HG03354 (cell line): ENCODE data around the gene SLC1A4.
A peak's percentile ranks its signal among the peaks of the same experiment; 100 is the strongest.
"Not testable (repeated sequence)": the region's sequence is repeated elsewhere in the genome, so short reads cannot be mapped to it uniquely, and the experiment has no call there.

Source experiments
- ATAC-seq: cut with Tn5 transposase; IDR thresholded peaks from one replicate; pipeline ENCODE4 v1.9.1; 2021; ENCODE audit warnings: mild to moderate bottlenecking; ENCODE audit not compliant: unreplicated experiment, poor library complexity, severe bottlenecking

SLC1A4 gene

DNA sequence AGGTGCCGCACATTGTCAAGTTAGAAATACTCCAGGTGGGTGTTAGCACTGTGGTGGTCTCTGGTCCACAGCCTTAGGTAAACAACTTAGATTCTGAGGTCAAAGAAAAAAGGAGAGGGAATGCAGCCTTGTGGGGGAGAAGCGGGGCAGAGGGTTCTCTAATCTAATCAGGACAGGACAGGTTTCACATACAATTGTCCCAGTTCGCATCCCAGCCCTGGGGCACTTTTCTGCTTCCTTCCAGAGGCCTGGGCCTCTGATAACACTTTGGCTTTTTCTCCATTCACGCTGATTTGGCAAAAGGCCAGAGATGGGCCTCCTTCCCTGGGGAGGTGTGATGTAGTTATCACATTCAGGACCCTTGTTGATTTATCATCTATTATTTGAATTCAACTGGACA lies 32.5 kb downstream of the SLC1A4 start:
- ATAC-seq: no peak

DNA sequence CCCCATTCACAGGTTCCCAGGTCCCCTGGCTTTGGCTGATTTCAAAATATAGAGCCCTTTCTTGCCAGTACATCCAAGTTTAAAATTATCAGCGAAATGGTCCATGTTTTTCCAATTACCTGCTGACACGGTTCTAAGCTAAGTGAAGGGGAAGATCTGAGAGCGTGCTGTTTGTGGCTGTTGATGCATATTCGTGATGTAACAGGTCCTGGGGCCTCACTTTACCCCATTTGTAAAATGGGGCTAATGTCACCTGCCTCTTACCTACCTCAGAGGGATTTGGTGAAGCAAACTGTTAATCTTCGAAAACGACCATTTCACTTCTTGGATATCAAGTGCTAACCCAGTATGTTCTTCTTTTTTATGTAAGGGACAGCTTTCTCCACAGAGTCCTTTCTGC lies 33.0 kb downstream of the SLC1A4 start:
- ATAC-seq: no peak

DNA sequence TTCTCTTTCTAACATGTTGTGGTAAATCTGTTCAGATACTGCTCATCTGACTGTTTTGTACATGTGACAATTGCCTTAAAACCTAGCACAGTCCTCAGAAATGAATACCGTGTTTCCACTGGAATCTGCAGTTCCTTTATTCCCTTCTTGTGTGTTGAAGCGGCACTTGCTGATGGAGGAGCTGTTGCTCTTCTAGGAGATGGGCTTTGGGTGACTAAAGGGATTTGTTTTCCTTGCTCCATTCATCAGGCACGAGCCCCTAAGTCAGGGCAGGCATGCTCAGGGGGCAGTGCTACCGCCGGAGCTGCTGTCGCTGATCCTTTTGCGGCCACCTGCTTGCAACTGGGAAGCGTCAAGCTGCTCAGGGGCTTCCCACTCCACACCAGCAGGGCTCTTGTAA lies 34.5 kb downstream of the SLC1A4 start:
- no peak for ATAC-seq

DNA sequence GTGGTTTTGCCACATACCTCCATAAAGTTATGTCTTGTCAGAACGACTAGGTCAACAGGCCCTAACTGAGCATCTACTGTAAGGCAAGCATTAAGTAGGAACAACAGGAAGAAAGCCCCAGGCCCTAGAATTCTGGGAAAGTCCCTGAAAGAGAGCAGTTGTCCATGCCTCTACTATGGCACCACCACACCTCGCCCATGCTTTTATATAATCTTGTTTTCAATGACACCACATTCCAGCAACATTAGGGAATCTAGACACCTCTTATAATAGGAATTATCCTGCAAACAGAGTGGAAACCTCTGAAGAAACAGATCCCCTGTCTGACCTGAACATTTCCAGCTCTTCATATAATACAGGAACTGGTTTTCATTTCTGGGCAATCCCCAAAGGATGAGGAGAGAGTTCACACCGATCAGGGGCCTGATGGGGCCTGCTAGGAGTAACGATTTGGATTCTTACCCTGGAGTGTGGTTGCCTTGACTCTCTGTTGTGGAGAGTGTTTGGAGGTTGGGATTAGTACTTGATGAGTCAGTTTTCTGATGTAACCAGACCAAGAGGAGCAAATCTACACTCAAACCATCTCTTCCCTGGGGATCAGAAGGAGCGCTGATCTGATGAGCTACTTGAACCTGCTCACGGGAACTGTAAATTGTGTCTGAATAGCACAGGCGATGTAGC lies 35.1 kb downstream of the SLC1A4 start:
- ATAC-seq: no peak

DNA sequence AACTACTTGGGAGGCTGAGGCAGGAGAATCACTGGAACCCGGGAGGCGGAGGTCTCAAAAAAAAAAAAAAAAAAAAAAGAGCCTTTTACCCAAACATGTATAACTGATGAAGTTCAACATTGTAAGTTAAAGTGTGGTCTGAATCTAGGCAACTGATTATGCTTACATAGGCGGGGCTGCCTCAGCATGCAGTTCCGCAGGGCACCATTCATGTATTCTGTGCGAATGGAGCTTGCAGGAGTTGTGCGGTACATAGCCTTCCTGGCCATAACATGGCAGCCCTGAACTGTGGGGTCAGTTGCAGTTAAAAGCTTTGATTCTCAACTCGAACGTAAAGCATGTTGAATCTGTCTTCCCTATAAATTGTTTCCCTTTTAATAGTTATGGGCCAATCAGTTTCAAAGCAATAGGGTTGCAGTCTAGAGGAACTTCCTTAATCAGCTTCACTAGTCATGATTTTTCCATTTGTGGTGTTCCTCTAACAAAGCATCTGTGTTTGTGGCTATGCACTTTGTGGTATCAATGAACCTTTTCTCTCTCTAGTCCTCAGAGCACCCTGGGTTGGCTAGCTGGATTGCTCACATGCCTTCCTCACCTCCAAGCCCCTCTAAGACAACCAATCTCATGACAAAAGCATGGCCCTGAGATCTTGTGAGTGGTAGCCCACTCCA lies 36.4 kb downstream of the SLC1A4 start:
- ATAC-seq: no peak

DNA sequence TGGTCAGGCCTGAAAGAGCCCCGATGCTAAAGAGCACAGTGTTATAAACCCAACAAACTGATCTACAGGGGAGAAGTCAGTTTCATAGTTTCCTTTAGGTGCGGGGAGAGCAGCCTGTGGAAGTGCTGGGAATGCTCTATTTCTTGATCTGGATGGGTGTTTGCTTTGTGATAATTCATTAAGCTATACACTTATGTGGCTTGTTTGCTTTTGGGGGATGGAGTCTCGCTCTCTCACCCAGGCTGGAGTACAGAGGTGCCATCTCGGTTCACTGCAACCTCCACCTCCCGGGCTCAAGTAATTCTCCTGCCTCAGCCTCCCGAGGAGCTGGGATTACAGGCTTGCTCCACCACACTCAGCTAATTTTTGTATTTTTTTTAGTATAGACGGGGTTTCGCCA lies 37.0 kb downstream of the SLC1A4 start:
- ATAC-seq: no peak

DNA sequence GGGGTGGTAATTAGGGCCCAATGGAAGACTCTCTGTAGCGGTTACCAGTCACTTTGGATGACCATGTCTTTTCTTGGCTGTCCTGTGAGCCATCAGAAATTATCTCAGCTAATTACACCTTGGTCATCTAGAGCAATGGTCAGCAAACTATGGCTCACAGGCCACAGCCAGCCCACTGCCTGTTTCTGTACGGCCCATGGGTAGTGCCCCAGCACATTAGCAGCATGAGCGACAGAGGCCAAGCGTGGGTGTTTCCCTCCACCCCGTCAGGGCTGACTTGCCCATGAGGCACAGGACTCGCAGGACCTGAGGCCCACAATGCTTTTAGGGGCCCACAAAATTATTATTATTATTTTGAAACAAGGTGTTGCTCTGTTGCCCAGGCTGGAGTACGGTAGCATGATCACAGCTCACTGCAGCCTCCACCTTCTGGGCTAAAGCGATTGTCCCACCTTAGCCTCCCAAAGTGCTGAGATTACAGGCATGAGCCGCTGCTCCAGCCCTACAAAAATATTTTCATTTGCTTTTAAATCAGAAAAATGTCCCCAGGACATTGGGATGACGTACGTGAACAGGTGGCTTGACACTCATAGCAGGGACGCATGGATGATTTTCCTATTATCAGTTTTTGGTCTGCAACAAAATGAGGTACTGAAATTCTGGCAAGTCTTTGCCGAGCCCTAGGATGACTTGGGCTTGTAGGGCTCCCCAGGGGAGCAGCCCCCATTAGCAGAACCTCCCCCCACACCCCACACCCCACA lies 37.7 kb downstream of the SLC1A4 start:
- peak; percentile 52 for ATAC-seq

GRCh38 chr2:65027616-65028244 lies 38.5 kb downstream of the SLC1A4 start:
- ATAC-seq: no peak

GRCh38 chr2:65030476-65031332 lies 41.5 kb downstream of the SLC1A4 start:
- ATAC-seq: no peak

DNA sequence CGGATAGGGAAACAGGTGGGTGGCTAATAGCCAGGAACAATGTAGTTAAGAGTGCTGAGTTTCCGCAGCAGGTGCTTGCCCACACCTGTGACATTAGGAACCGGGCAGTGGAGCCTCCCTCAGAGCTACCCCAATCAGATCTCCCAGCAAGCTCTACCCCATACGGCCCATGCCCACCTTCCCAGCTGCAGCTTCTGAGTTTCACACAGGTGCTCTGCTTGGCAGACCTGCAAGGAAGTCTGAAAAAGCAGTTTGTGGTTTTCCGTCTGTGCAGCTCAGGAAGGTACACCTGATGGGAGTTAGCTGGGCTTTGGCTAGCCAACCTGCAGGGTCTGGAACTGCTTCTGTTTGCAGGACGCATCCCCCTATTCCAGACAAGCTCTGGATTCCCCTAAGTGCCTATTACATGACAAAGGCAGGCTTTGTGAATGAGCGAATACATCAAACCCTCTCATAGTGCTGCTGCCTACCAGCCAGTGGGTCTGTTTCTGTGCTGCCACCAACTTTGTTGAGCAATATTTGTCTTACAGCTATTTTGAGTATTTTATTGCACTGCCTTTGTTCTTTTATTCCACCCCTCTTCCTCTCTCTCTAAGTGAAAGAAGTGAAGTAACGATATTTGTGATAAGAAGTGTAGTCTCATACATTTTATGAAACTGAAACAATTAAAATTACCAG lies 42.3 kb downstream of the SLC1A4 start:
- ATAC-seq: no peak

DNA sequence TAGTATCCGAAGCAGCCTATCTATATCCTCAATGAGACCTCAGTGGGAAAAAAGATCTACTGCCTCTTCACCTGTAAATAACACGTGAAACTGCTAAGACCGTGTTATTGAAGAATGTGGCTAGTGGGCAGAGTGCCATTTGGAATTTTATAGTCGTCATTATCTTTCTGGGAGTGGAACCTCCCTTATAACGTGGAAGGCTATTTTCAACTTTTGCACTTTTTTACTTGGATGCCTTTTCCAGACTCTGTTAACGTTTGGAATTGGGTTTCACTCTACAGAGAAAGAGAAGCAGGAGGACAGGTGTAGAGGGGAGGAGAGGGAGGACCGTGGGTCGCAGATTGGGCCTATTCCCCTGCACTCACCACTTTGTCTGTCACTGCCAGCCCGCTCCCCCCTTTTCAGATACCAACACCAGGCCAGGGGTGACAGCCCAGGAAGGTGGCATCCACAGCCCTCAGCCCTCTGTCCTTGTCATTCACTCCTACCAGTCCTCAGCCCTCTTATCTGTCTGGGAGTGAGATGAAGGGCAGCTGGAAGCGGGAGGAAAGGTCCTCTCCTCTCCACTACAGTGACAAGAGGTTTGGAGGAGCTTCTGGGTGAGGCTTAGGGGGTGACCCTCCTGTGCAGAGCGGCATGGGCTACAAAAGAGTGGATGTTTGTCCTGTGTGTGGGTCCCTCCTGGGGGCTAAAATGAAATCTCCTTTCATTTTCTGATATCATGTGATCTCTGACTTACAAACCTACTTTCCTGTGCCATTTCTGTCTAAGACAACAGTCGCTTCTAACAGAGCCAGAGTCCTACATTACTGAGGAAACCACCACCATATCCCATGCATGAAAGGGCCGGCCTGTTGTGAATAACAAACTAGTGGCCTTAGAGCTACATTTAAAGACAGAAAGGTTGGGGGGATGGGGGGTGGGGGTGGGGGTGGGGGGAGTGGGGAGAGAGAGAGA lies 43.1 kb downstream of the SLC1A4 start:
- no peak for ATAC-seq

DNA sequence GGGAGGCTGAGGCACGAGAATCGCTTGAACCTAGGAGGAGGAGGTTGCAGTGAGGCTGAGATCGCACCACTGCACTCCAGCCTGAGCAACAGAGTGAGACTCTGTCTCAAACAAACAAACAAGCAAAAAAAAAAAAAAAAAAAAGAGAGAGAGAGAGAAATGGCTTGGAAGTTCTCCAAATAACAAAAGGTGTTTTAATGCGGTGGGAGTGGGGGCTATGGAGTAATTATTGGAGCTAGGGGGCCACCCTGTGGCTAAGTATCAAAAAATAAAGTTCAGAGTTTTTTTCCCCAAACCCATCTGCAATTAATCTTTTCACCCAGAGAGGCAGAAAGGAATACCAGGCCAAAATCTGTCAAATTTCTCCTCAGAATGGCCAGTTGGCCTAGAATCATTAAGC lies 44.0 kb downstream of the SLC1A4 start:
- no peak for ATAC-seq

DNA sequence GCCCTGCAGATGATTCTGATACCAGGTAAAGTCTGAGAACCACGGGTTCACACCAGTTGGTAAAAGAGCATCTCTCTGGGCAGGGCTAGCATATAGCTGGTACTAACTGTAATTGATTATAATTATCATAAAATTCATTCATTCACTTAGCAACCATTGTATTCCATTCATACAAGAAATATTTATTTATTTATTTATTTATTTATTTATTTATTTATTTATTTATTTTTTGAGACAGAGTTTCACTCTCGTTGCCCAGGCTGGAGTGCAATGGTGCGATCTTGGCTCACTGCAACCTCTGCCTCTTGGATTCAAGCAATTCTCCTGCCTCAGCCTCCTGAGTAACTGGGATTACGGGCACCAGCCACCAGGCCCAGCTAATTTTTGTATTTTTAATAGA lies 44.5 kb downstream of the SLC1A4 start:
- ATAC-seq: not testable (repeated sequence)

DNA sequence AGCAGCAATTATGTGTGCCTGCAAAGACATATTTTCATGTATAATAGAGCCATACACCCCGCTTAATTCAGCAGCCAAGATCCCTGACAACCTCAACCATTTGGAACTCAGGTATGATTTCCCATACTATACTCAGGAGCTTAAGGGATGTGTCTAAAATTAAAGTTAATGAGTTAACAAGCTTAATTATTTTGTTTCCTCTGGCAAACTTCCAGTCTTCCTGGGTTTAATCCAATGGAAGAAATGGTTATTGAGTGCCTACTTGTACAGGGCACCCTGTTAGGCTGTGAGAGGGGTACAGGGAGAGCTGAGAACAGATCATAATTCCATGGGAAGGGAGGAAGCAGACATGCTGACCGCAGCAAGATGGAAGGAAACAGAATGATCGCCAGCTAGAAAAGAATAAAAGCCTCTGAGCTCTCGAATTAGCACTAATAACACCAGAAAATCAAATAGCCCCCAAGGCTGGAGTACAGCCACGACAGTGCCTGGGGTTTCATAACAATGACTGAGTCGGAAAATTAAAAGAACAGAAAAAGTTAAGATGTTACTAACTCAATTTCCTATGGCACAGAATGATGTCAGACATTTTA lies 46.2 kb downstream of the SLC1A4 start:
- ATAC-seq: no peak

DNA sequence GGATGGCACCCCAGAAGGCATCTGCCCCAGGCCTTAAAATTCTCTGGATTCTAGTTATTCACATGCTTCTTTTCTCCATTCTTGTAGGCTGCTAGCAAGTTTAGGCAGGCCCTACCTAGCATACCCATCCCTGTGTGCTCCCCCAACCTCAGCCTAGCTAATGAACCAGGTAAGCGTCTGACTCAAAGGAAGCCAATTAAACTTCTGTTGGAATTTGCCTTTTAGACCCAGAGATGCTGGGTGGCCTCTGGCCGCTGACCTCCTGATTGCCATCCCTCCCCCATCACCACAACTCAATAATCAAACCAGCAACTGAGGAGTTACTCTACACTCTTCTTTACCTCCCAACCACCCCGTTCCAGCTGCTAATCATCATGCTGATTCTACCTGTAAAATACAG lies 48.0 kb downstream of the SLC1A4 start:
- ATAC-seq: no peak

DNA sequence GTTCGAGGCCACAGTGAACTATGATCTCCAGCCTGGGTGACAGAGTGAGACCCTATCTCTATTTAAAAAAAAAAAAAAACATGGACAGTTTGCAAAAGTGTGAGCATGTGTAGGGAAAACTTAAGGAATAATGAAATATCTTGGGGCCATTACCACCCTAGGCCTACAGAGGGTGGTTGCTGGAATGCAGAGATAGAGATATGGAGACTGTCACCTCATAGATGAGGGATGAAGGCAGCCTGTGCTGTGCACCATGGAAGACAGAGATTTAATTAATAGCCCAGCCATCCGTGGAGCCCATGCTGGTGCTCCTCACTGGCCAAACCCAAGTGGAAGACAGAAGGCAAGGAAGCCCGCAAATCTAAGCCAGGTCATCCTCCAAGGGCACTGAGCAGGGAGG lies 50.4 kb downstream of the SLC1A4 start:
- ATAC-seq: no peak

DNA sequence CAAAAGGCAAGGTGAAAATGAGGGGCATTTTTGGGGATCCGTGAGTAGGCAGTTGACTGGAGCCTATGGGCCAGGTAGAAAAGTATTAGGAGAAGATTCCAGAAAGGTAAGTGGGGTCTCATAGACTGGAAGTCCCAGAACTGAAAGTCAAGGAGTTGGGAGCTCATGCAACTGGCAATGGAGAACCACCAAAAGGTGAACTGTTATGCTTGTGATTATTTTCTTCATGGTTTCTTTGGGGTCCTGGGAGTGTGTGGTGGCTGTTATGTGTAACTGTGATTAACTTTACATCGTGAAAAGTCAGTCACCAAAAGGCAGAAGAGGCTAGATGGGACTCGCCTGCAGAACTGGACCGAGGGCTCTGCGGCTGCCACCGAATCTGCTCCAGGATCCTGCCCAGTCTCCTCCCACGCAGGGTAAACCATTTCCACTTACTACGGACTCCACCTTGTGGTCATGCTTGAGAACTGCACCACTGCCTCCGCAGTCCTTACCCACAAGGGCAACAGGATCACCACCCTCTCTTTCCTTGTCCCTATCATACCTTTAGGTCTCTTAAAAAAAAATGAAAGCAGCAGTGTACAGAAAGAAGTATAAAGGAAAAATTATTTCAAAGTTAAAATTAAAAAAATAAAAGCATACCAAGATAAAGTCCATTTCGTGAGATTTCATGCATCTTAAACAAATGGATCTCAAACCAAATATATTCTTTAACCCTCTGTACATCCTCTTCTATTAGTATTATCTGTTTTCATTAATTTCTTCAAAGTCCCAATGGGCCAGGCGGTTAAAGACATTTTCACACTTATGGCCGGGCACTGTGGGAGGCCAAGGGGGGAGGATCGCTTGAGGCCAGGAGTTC lies 51.4 kb downstream of the SLC1A4 start:
- no peak for ATAC-seq
